Activated CD4-positive, alpha-beta T cell treated with anti-CD3 and anti-CD28 coated beads, Interleukin-2, amount 50 U/mL, for 24 hours (primary cell): ENCODE measurements around the gene DDAH1.
"Not testable (repeated sequence)": the region's sequence is repeated elsewhere in the genome, so short reads cannot be mapped to it uniquely, and the experiment has no call there.

Experiments used
- DNase-seq, 2 donors: peaks; one replicate each; pipeline ENCODE4 v3.0.0-alpha.2; 2020; ENCODE audit warnings: low read depth in 1 of 2, low spot score in 1 of 2

The DDAH1 gene

DNA sequence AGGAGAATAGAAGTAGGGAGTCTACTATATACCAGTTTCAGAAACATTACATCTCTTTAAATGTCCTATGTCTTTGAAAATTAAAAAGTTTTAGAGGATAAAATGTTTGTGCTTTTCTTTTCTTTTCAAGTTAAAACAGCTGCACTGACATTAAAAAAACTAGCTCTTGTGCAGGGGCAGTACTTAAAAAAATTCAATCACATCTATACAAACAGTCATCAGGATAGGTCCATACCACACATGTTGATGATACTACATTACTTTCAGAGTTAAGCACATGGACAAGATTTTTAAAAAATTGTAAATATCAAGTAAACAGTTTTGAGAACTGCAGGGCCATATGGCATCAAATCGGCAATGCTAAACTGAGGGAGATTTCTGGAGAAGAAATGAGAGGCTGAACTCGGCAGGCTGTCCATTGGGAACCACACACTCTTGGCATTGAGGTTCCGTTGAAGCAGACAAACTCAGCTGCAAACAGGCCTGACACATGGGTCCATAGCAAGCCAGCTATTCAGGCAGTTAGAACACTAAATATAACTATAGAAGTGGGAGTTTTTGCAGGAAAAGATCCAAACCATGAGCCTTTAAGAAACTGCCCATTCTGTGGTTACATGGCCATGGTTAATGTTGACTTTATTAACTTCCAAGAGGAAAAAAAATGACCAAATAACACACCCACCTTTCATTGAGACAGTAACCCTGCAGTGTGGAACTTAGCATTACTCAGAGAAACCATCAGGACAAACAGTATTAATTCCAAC is 104.0 kb downstream of the DDAH1 start:
- no peak for DNase-seq

DNA sequence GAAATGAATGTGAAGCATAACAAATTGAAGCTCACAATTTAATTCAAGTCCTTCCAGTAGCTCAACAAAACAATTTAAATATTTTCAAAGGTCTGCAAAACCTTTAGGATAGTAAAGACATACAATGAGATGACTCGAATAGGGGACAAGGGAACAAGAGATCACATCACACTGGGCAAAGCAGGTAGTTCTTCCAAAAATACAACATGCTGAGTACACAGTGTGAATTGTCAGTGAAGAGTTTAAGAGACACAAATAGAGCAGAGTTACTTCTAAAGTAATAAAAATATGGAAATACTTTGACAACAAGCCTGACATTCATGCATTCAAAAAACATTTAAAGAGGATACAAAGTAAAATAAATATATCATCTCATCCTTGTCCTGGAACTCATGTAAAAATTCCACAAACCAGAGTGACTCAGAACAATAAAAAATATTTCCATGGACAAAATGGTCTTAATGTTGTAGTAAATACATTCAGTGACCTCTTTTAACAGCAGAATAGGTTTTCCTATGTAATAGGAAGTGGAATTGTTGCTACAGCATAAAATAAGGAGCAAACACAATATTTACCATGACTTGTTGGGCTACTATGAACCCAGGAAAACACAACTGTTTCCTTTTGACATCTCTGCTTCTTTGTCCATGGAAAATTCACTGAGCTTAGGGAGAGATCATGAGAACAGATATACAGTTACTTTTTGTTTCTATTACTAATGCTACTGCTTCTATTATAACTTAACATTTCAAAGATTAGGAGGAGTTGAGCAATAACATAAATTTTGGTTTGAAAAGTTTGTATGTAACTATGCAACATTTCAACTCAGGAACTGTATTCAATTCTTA is 104.9 kb downstream of the DDAH1 start:
- no peak for DNase-seq

DNA sequence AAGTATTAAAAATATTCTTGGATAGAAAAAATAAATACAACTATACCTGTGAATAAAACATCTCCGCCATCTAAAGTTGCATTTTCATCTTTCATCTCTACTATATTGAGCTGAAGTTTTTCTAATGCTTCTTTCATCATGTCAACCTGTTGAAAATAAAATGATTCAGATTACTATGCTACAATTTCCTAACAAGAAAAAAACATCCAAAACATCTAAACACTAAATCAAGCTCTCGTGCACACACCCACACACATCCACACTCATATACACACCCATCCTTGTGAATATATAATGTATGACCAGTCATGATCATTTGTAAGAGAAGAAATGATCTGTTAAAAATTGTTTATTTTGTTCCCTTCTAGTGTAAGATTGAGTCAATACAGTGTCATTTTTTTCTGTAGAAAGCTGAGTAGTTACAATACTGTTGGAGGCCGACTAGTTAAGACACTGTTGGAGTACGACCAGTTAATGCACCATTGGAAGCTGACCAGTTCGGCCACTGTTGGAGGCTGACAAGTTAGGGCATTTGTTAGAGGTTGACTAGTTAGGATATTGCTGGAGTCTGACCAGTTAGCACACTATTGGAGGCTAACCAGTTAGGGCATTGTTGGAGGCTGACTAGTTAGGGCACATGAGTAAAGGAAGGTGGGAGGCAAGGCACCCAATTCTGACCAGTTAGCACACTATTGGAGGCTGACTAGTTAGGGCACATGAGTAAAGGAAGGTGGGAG is 106.1 kb downstream of the DDAH1 start:
- no peak for DNase-seq

DNA sequence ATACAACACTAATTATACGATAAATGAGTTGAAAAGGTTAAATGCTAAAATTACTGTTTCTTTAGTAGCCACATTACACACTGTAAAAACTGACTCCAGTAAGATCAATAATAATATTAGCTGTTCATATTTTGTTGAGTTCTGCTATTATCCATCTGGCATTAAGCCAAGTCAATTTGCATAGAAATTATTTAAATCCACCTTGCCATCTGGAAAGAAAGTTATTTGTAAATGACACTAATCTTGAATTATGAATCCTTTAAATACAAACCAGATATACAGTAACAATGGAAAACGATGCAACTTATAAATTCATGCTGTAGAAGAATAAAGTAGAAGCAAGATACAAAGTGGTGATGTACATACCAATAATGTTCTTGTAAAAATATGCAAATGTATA is 107.1 kb downstream of the DDAH1 start:
- DNase-seq: no peak

DNA sequence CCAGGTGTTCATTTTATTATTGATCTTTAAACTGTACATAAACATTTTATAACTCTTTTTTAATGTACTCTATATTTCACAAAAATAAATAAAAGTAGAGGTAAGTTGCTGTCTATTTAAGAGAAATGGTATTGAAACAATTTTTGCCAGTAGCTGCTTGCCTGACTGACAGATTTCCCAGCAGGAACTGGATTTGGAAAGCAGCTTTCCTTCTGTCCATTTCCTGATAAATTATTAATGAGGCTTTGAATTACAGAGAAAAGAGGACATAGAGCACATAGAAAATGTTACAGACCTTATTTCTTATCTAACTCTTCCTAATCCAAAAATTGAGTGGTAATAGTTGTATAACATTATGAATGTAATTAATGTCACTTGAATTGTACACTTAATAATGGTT is 108.8 kb downstream of the DDAH1 start:
- no peak for DNase-seq

DNA sequence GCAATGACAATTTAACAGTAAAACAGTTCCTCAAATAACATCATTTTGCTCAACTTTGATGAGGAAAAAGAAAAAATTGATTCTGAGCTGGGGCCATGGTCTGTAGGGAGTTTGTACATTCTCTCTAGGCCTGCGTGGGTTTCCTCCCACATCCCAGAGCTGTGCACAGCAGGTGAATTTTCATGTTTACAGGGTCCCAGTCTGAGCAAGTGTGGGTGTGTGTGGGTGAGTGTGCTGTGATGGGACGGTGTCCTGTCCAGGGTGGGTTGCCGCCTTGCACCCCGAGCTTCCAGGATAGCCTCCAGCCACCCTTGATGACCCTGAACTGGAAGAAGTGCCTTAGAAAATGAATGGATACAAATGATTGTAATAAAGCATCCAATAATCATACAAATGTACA is 112.9 kb downstream of the DDAH1 start:
- no peak for DNase-seq

DNA sequence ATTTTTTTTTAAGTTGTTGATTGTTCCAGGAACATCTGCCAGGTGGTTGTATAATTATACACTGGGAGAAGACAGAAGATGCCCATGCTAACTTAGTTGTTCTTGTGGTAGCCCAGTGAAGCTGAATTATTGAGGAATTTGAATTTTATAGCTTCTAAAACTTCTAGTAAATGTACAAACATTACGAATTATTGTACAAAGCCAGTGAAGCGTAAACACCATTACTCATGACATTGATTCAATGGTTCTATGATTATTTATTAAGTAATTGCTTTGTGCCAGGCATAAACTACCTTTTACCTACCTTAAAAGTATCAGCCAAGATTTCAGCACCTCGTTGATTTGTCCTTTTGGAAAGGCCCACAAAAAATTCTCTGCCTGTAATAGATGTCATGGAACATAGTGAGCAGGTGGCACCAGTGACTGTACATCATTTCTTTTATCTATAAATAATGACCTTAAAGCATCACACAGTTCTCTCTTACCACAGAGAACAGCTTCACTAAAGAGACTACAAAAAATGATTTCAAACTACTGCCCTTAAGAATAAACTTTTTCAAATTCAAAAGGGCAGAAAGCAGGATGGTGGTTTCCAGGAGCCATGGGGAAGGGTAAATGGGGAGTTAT is 113.6 kb downstream of the DDAH1 start:
- DNase-seq: no peak

DNA sequence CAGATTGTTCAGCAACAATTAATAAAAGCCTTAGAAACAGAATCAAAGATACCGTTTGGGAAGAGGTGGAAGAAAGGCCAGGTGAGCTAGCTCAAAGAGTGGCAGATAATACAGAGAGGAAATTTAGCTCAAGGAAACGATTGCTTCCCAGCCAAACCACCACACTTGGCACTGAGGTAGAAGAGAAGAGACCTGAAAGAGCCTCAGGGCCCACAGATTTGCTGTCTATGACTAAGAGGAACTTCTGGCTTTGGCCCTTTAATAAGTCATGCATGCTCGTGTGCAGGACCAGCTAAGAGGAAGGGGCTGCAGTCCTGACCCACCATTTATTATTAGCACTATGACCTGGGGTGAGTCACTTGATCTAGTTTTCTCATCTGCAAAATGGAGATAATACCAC is 115.7 kb downstream of the DDAH1 start:
- DNase-seq: no peak

DNA sequence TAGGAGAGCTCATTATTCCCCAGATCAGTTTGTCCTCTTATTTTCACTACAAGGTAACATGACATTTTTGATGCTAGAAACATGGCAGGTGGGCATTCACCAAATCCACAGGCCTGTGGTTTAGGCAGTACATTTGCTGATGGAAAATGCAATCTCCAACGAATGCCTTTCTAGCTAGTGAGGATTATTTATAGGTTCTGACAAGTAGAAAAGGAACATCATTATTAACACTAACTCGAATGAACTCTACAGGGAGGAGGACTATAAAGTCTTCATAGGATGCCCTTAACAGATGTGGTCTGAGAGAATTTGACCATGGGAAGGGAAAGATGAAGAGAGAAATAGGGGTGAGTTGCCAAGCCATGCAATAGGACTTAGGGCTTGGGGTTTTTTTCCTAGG is 117.1 kb downstream of the DDAH1 start:
- DNase-seq: no peak

DNA sequence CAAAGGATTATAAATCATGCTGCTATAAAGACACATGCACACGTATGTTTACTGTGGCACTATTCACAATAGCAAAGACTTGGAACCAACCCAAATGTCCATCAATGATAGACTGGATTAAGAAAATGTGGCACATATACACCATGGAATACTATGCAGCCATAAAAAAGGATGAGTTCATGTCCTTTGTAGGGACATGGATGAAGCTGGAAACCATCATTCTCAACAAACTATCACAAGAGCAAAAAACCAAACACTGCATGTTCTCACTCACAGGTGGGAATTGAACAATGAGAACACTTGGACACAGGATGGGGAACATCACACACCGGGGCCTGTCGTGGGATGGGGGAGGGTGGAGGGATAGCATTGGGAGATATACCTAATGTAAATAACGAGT is 117.7 kb downstream of the DDAH1 start:
- not testable (repeated sequence) for DNase-seq

DNA sequence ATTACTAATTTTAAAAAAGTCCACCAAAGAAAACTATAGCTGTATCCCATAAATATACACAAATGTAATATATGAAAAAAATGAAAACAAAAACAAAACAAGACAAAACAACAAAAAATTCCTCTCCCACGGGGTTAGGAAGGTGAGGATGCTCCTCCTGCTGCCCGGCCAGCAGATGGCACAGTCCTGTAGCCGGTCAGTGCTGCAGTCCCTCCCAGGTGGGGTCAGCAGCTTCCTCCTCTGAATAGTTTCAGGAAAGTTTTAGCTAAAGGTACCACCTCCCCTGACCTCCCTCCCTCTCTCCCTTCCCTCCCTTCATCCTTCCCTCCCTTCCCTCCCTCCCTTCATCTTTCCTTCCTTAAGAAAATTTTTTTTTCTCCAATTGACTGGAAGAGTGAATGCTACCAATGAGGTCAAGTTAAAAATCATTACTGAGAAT is 120.7 kb downstream of the DDAH1 start:
- DNase-seq: no peak

DNA sequence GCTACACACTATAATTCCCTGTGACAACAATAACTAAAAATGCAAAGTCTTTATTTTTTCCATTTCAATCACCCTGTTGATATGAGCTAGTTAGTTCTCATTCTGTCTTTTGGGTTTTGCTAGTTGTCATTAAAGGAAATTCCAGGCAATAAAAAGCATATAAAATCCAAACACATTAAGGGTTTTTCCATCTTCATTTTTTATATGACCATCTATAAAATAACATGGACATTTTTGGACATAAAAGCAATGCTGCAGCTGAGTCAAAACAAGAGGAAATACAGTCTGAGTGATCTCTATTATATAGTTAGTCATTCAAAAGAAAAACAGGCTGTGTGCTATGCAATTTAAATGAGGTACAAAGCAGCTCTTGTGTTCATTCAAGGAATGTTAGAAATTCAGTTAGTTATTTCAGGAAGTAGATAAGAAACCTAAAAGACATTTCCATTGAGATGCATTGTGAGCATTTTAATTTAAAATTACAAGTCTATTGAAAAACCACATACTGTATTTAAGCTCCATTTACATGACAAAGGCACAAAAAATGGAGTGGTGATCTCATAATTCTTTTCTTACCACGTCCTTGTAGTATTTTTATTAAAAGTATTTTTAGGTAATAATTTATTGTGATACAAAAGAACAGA is 121.2 kb downstream of the DDAH1 start:
- no peak for DNase-seq

DNA sequence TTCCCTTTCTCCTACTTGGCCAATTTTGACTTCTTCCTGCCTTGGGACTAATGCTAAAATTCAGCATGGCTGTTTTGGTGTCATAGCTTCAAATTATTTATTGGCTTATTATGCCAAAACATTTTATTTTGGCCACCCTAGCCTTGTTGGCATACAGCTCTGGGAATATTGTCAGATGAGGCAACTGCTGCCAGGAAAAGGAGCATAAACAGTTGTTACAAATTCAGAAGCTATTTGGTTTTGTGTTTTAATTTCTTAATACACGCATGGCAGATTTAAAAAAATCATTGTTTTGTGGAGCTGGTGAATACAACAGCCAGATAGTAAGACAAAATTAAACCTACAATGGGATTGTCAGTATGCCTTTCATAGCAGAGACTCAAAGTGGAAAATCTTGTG is 121.7 kb downstream of the DDAH1 start:
- DNase-seq: no peak

DNA sequence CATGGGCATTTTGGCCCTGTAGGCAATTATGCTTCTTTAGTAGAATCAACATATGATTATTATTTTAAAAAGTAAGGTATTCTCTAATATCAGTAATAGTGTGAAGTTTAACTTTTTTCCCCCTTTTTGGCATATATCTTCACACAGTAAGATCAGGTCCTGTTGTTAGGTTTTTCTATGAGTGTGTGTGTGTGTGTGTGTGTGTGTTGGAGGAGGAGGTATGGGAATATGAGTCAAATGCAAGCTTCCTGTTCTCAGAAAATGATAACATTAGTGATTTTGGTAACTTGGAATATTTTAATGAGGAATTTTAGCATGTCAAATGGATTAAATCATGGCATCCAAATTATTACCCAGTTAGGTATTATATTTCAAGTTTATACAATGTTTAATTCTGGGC is 122.8 kb downstream of the DDAH1 start:
- DNase-seq: no peak

DNA sequence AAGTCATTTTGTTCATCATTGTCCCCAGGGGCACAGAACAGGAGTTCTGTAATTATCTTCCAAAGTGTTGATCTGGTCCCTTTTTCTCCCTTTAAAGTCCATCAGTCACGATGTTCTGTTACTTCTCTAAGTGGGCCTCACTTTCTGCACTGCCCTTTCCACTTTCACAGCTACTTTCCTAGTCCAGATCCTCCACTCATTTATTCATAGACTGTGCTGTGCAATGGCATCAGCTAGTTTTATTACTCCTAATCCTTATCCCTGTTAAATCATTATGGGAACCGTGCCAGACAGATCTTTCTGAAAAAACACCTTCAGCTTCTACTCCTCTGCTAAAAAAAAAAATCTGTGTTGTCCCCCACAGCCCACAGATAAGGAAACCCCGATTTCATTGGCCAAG is 124.5 kb downstream of the DDAH1 start:
- no peak for DNase-seq

DNA sequence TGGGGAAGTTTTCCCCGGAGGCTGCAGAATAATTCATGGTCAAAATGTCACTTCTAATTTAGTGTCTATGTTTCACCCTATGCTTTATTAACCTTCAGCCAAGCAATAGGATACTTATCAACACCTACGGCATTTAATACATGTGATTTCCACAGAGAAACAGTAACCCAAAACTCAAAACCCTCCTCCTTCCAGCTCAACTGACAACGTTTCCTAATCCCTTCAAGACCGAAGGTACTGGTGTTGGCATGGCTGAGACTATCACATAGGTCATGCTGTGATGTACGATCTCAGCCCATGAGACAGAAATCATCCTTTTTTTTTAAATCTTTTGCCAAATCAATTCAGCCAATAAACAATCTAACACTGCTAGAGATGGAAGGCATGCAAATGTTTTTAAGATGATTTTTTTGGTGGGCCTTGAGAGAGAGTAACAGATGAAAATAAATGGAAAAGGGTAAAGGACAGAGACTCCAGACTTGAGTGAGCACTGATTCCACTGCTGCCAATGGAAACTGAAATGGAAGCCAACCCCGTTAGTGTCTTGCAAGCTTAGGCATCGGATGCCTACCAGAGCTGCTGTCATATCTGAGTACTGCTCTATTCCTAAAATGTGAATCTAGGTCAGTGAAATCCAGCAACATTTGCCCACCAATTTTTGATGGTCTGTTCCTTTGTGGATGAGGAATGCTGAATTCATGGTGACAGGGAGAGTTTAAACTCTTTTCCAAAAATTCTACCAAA is 125.1 kb downstream of the DDAH1 start:
- no peak for DNase-seq

DNA sequence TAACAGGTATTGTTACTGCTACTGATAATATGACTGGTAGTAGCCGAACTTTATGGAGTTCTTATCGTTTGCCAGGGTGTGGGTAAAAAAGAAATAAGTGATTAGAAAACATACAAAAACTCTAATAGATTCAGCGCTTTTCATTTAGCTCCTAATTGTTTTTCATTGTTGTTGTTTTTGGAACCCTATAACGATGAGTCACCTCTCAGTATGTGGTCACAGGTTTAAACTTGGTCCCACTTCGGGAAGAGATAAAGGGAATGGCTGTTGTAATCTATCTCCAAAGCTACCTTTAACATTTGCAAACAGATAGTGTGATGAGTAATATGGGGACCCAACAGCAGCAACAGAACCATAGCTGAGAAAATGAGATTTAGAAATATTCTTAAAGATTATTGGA is 125.9 kb downstream of the DDAH1 start:
- DNase-seq: no peak

DNA sequence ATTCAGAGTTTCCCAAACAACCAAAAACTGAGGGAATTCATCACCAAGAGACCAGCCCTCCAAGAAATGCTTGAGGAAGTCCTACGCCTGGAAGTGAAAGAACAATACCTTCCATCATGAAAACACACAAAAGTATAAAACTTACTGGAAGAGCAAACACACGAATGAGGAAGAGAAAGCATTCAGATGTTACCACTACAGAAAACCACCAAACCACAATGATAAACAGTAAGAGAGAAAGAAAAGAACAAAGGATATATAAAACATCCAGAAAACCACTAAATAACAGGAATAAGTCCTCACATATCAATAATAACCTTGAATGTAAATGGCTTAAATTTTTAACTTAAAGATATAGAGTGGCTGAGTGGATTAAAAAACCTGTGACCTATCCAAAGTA is 130.0 kb downstream of the DDAH1 start:
- DNase-seq: no peak

DNA sequence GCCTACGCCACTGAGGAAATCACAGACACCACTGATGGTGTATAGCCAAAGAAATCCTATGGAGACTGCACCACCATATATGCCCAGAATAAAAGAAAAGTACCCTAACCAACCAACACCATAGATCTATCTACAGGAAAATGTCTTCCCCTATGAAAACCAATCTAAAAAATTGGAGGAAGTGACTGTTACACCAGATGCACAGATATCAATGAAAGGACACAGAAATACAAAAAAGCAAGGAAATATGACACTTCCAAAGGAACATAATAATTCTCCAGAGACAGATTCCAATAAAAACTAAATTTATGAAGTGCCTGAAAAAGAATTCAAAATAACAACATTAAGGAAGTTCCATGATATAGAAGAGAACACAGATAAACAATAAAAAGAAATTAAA is 131.8 kb downstream of the DDAH1 start:
- DNase-seq: no peak

DNA sequence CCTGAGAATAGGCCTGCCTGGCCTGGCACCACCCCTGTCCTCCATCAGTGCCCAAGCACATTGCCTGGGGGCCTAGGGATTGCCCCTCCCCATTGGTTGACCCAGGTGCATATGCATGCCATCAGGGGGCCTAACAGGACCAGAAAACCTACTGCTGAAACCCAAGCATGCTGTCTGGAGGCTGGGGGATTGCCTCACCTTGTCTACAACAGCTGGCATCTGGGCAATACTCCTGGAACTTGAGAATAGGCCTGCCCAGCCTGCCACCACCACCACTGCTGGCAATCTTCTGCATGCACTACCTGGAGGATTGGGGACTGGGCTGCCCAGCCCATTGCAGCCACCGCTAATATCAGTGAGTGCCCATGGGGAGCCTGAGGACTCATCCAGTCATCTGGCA is 132.4 kb downstream of the DDAH1 start:
- no peak for DNase-seq
